GM18502 (cell line): ENCODE measurements around the gene PATE3.

Experiments
- ATAC-seq: cut with Tn5 transposase; IDR thresholded peaks from one replicate; pipeline ENCODE4 v1.9.1; 2021; ENCODE audit warnings: mild to moderate bottlenecking; ENCODE audit not compliant: unreplicated experiment, poor library complexity

Gene PATE3, protein sequence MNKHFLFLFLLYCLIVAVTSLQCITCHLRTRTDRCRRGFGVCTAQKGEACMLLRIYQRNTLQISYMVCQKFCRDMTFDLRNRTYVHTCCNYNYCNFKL

DNA sequence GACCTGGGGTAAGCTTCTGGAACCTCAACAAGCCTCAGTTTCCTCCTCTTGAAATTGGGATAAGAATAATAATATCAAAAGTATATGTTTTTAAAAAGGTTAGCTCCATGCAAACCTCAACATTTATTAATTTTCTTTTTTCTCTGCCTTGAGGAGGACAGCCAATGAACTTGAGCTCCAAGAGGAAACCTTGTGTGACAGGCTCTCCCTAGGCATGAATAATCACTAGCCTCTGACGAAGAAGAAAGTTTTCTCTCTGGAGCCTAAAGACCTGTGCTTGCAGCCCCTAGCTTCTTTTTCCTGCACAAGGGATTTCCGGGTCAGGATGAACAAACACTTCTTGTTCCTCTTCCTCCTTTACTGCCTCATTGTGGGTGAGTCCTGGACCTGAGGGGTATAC, at the start of gene PATE3:
Gene PATE3, plus strand, starts transcription at position 301 of the 400 bp plus-strand sequence. Its CDS starts 25 bp downstream, at position 326.
- ATAC-seq, result no peak

DNA sequence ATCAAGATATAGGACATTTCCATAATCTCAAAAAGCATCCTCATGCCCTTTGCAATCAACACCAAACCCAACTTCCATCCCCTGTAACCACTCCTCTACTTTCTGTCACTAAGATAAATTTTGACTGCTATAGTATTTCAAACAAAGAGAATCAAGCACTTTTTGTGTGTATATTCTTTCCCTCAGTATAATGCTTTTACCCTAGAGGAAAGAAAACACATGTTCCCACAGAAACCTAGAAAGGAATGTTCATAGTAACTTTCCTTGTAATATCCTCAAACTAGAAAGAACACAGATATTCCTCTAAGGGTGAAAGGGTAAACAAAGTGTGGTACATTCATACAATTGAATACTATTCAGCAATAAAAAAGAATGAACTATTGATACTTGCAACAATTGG, 47.3 kb upstream of the PATE3 start:
- no peak for ATAC-seq

DNA sequence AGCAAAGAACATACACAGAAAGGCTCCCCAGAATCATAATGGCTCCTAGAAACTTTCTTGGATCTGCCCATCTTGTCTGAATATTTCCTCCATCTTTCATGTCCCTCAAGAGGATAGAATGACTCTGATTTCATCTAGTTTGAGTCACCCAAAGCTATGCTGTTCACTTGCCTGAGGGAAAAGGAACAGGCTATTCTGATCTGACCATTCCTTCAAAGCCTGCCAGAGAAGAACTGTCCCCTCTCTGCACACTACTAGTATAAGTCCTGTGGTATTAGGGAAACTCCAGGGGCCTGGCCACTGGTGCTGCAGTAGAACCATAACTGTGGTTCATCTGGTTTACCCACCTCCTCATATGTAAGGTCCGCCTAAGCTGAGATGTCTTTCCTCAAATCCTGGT, 44.2 kb upstream of the PATE3 start:
- no peak for ATAC-seq

DNA sequence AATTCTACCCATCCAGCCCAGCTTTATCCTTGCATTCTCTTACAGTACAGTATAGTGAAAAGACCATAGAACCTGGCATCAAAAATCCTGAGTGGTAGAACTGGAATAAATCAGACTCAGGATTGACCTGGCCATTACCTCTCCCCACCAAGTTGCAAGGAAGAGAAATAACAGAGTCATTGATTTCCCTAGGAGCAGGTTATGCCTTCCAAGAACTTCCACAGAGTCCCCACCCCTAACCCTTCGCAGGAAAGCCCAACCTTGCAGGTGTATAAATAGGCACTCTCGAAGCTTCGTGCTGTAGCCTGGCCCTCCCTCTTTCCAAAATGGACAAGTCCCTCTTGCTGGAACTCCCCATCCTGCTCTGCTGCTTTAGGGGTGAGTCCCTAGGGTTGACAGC, 41.9 kb upstream of the PATE3 start, which contains the start of gene PATE1:
Gene PATE1, plus strand, starts transcription at position 301 of the 400 bp plus-strand sequence. Its CDS starts 26 bp downstream, at position 327.
- ATAC-seq, result no peak

DNA sequence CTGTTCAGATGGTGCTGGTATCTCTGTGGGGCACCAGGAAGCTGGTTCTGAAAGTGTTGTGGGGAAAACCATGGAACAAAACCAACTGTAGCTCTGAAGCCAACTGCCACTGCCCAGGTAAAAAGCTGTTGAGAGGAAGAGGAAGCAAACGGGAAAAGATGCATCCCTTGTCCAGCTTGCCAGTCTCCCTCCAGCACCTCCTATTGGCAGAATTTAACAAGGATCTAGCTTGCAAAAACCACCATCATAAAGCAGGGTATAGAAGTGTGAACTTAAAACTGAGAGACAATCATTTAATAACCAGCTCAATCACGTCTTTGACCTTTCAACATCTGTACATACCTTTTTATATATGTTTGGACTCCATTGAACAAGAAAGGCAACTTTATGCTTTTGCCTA, 37.3 kb upstream of the PATE3 start:
- no peak for ATAC-seq

DNA sequence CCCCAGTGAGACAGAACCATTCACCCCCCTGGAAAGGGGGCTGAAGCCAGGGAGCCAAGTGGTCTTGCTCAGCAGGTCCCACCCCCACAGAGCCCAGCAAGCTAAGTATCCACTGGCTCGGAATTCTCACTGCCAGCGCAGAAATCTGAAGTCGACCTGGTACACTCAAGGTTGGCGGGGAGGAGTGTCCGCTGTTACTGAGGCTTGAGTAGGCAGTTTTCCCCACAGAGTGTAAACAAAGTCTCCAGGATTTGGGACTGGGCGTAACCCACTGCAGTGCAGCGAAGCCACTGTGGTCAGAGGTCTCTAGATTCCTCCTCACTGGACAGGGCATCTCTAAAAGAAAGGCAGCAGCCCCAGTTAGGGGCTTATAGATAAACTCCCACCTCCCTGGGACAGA, 31.9 kb upstream of the PATE3 start:
- no peak for ATAC-seq

DNA sequence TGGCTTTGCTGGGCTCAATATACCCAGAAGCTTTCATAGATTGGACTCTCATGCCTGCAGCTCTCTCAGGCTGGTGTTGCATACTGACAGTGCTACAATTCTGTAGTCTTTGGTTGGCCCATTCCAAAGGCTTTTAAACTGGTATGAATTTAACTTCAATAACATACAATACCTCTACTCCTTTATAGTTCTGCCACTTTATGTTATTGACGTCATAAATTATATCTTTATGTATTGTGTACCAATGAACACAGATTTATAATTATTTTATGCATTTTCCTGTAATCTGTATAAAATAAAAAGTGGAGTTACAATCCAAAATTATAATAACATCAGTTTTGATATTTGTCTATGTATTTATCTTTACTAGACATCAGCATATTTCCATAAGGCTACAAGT, 25.5 kb upstream of the PATE3 start:
- ATAC-seq, result no peak

DNA sequence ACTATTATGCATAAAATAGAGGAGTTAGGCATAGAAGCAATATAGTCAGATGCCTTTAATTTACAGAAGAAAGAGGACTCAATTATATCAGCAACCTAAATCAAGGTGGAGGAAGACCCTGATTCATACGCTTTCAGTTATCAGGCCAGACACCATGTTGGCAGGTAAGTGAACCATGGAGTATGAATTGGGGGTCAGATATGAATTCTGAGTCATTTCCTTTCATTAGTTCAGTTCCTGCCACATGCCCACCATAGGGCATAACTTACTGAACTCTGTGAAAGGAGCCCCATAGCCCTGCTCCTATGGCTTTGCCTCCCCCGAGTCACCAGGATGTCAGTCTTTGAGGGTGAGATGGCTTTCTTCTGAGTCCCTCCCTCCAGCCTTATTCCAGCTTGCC, 24.4 kb upstream of the PATE3 start:
- no peak for ATAC-seq

DNA sequence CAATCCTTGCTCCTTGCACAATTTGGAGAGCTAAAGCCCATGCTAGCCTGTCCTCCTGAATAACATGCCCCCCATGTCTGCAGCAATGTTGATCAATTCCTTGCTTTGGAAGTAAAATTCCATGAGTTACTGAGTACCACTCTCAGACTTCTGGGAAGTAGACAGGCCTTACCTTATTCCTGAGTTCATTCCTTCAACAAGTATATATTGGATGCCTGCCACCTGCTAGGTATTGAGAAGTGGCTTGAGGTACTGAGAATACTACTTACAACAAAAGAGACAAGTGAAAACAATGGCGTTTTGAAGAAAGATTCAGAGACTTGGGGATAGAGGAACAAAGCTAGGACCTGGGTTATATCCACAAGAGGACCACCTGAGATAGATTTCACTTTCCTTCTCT, 21.7 kb upstream of the PATE3 start:
- no peak for ATAC-seq

DNA sequence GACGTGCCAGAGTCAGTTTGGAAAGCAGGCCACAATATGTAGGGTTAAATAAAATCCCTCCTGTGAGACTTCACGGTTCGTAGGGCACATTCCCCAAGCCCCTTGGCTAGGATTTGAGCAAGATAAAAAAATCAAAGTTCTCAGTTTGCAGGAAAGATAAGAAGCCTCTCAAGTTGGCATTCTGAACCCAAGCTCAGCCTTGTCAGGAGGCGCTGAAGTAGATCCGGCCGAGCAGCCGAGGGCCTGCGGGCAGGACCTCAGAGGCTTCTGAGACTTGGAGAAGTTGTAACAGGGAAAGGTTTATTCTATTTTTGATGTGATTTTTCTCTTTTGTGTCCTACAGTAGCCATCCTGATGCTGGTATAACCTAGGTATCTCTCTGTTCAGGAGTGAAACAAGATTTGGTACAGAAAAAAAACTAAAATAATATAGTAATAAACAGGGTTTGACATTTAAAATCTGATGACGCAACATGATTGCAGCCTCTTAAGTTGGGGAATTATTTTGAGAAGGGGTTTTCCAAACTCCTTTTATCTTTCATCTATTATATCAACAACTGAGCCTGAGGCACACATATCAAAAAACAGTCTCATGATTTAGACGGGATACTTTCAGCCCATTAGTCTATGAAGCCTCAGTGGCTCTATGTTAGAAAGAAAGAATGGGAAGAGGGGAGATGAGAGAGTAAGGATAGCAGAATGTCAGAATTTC, 19.4 kb upstream of the PATE3 start:
- no peak for ATAC-seq

DNA sequence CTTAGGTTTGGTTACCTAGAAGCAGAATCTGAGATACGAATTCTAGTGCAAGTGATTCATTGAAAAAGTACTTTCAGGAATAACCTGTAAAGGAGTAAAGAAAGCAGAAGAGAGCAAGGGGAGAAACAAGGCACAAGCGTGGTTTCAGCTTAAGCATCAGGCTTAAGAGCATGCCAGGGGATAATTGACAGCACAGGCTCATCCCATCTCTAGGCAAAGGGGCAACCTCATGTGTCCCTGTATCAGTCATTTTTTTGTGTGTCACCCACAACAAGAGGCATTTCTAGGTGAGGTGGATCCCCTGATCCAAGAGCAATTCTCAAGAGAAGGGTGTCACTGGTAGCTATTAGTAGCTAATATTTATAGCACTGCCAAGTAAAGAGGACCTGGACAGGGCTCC, 17.3 kb upstream of the PATE3 start:
- no peak for ATAC-seq

DNA sequence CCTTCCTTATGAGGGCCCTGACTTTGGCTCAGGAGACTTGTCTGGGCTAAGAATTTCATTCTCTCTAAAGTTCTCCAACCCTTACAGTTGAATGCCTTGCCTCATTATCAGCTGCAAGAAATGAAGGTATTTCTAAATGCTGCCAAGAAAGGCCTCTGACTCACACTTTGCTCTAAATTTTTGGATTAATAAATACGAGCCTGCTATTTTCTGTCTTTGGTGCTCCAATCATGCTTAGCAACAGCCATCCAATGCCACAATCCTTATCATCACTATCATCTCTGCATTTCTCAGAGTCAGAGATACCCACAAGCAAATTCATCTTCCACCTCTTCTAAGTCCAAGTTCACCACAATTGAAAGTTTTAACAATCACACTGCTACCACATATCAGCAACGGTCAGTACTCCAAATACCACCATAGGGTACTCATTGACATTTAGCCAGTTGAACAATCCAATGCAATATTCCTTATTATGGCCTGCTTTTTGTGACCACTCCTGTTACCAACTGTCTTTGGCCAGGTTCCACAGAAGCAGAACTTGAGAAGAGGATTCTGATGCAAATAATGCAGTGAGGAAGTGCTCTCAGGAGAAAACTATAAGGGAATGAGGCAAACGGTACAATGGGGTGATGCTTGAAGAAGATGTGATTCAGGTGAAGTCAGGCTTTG, 15.0 kb upstream of the PATE3 start:
- no peak for ATAC-seq

DNA sequence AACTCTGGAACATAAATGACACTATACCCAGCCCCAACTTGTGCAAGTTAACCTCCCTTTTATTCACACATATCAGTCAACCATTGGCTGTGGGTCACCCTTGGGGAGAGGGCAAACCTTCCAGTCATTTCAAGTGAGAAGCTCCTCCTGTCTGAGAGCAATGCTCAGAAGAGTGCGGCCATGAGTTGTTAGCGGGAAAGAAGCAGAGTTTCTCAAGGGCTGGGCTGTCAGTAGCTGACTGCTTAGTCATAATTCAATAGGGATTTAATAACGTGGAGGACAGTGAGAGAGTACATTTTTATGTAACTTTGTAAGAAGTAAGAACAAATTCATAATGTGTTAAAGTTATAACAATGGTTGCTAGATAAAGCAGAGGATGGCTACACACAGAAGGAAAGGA, 14.4 kb upstream of the PATE3 start:
- no peak for ATAC-seq

DNA sequence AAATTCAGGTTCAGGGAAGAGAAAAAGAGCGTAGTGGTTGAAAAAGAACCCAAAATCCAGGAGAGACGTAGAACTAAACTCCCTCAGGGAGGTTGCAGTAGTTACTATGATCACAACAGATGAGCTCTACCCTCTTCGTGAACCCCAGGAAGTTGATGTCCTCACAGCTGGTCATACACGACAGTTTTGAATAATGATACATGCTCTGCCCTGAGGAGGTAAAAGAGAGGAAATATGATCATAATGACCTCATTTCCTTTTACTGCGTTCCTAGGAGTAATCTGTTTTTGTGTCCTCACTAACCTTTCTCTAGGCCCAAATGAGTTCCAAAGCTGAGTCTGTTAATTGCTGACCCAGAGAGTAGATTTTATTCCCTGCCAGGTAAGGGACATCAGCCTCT, 10.6 kb upstream of the PATE3 start:
- ATAC-seq, result no peak

DNA sequence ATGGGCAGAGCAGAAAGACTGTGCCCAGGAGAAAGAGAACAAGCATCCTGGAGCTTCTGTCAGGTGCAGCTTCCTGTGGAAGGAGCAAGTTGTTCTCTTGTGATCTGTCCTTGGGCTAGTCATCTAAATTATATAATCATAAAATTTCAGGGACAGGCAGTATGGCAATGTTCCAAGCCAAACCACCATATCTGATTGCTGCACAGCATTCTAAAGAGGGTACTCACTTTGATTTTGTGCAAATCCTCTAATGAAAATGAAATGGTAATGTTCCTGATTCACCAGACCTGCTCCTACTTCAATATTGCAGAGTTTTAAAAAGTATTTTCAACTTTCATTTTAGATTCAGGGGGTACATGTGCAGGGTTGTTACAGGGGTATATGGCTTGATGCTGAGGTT, 9.2 kb upstream of the PATE3 start, which contains the start of gene PATE2:
Gene PATE2, minus strand, starts transcription at position 101 of the 400 bp plus-strand sequence. Its CDS starts 55 bp downstream, at position 46.
- ATAC-seq, result no peak

DNA sequence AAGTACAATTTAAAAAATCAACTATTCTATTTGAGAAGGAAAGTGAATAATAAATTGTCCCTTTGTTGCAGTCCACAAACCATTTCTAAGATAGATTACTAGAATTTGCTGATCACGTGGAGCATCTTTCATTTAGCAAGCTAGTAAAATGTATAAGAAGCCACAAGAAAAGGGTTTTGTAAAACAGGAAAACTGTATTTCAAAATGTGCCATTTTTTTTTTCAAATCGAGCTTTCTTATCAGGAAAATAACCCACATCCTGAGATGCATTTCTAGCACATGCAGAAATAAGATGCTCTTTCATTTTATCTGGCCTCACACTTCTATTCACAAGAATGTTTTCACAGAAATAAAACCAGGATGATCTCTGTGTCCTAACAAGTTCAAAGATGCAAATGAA, 3.2 kb upstream of the PATE3 start:
- no peak for ATAC-seq

DNA sequence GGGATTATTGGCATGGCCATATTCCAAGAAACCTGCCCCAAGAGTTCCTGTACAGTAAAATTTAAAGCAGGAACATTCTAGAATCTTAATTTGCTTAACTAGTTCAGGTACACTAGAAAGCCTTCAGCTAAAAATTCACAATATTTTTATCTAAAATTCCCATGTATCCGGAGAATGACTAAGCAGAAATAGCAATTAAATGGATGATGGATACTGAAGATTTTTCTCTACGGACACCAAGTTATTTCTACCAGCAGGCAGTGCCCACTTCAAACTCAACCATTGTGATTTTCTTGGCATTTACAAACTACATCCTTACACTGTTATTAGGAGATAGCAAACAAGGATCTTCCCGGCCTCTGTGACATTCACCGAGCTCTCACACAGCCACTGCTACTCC, 2.9 kb downstream of the PATE3 start:
- ATAC-seq, result no peak

DNA sequence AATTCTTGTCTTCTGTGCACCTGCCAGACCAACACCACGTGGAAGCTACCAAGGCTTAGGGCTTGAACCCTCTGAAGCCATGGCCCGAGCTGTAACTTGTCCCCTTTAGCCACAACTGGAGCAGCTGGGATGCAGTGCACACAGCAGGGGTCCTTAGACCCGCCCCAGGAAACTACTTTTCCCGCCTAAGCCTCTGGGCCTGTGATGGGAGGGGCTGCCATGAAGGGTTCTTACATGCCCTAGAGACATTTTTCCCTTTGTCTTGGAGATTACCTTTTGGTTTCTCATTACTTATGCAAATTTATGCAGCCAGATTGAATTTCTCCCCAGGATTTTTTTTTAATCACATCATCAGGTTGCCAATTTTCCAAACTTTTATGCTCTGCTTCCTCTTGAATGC, 9.7 kb downstream of the PATE3 start:
- ATAC-seq, result no peak

DNA sequence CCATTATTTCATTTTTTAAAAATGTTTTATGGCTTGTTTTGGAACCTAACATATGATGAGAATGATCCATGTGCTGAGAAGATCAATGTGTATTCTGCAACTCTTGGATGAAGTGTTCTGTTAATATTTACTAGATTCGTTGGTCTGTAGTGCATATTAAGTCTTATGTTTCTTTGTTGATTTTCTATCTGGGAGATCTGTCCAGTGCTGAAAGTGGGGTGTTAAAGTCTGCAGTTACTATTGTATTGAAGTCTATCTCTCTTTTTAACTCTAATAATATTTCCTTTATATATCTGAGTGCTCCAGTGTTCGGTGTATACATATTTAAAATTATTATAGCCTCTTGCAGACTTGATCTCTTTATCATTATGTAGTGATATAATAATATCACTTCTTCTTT, 11.9 kb downstream of the PATE3 start:
- ATAC-seq, result no peak

DNA sequence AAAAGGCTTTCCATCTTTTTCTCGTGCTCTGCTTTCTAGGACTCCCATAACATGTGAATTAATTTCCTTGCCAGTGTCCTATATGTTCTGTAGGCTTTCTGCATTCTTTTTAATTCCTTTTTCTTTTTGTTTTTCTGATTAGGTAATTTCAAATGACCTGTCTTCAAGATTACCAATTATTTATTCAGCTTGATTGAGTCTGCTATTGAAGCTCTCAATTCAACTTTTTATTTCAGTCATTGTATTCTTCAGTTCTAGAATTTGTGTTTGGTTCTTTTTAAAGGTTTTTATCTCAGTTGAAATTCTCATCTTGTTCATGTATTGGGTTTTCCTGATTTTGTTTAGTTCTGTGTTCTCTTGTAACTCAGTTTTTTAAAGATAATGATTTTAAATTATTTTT, 14.5 kb downstream of the PATE3 start:
- ATAC-seq, result no peak

DNA sequence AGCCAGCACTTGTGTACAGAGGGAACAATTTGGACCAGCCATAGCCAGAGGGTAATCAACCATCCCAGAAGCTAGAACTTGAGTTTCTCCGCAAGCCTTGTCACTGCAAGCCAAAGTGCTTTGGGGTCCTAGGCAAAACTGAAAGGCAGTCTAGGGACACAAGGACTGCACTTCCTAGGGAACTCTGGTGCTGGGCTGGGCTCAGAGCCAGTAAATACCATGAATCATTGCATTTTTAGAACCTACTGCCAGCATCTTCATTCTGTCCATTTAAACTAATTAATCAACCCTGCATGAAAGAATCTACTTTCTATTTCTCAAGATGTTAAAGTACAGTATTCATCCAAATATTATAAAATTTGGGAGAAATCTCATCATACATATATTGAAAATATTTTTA, 20.0 kb downstream of the PATE3 start:
- ATAC-seq, result no peak

DNA sequence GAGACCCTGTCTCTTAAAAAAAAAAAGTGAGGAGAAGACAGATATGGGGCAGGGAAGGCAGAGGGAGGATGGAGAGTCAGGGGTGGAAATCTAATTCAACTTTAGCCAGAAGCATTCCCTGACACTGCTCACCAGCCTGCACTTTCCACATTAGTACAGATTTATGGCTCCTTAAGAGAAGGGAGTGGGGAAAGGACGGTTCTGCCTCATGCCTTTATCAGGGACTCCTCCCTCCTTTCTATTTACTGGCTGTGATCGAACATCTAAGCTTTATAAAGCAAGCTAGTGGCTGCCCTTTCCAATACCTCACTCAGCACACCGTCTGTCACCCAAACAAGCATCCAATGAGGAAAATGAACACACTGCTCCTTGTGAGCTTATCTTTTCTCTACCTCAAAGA, 45.1 kb downstream of the PATE3 start, which contains the start of gene PATE4:
Gene PATE4, plus strand, starts transcription at position 301 of the 400 bp plus-strand sequence. Its CDS starts 44 bp downstream, at position 345.
- ATAC-seq, result no peak
